Cardiac fibroblast (primary cell): ENCODE data around the gene ASMT.

ENCODE experiments used
- DNase-seq, 2 donors: peaks; one replicate each; pipeline versions ENCODE4 v3.0.0 to v3.0.0-alpha.2; 2010; ENCODE audit warnings: low read depth in 2 of 2
- H3K4me3 ChIP-seq, 2 donors: replicated peaks in 1 of 2; 1 replicate in 1 of 2; 2 replicates in 1 of 2; pipeline ENCODE4 v1.5.1; 2011; ENCODE audit warnings: low read depth in 2 of 2, low read length in 2 of 2, mild to moderate bottlenecking in 2 of 2, moderate library complexity in 1 of 2
- TF ChIP-seq, protein P1 (sequence below): IDR thresholded peaks from one replicate; pipeline ENCODE4 v1.5.1; 2011; ENCODE audit warnings: low read depth, mild to moderate bottlenecking, low read length, inconsistent platforms

ASMT gene

GRCh38 chrX:1602299-1602698 lies 12.6 kb upstream of the ASMT start:
- no peak for DNase-seq
- TF ChIP-seq, protein P1, sequence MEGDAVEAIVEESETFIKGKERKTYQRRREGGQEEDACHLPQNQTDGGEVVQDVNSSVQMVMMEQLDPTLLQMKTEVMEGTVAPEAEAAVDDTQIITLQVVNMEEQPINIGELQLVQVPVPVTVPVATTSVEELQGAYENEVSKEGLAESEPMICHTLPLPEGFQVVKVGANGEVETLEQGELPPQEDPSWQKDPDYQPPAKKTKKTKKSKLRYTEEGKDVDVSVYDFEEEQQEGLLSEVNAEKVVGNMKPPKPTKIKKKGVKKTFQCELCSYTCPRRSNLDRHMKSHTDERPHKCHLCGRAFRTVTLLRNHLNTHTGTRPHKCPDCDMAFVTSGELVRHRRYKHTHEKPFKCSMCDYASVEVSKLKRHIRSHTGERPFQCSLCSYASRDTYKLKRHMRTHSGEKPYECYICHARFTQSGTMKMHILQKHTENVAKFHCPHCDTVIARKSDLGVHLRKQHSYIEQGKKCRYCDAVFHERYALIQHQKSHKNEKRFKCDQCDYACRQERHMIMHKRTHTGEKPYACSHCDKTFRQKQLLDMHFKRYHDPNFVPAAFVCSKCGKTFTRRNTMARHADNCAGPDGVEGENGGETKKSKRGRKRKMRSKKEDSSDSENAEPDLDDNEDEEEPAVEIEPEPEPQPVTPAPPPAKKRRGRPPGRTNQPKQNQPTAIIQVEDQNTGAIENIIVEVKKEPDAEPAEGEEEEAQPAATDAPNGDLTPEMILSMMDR = no peak
- no peak overlapping the region for H3K4me3 ChIP-seq

DNA sequence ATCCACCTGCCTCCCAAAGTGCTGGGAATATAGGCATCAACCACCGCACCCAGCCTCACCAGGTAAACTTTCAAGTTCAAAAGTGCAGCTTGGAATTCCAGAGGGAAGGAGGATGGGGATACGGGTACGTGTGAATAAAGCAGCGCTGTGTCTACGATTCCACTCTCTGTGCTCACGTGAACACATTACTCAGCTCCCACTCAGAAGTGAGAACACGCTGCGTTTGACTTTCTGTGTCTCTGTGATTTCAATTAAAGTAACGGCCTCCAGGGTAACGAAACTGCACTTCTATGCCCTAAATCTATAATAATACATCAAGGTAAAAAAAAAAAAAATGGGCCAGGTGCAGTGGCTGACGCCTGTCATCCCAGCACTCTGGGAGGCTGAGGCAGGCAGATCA lies 8.4 kb upstream of the ASMT start:
- no peak overlapping the region for H3K4me3 ChIP-seq
- TF ChIP-seq, protein P1 = no peak
- no peak for DNase-seq

- H3K4me3 ChIP-seq = no peak overlapping the region
- no peak for DNase-seq
- TF ChIP-seq, protein P1 = no peak
These were observed 5.5 kb upstream of the ASMT start for GRCh38 chrX:1609311-1609710.

GRCh38 chrX:1609762-1610161 lies 5.1 kb upstream of the ASMT start:
- DNase-seq = no peak
- H3K4me3 ChIP-seq = no peak overlapping the region
- TF ChIP-seq, protein P1 = no peak

DNA sequence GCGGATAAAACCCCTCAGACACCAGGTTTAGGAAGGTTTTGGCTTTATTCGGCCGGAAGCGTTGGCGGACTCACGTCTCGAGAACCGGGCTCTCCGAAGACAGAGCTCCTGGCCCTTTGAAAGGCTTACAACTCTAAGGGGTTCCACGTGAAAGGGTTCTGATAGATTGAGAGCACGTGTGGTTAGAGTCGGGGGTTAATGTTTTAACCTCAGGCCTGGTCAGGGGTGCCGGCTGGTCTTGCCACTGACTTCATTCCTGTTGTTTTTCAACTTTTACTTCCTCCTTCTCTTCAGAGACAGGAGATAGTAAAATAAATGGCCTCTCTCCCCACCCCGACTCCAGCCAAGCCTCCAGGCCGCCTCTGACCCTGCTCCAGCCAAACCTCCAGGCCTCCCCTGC lies 4.7 kb upstream of the ASMT start:
- DNase-seq = no peak
- no peak overlapping the region for H3K4me3 ChIP-seq
- TF ChIP-seq, protein P1 = no peak

- H3K4me3 ChIP-seq = no peak overlapping the region
- DNase-seq = no peak
- TF ChIP-seq, protein P1 = no peak
These were observed 4.1 kb upstream of the ASMT start for GRCh38 chrX:1610736-1611135.

GRCh38 chrX:1612641-1613286 lies 2.1 kb upstream of the ASMT start:
- TF ChIP-seq, protein P1 = no peak
- H3K4me3 ChIP-seq = no peak overlapping the region
- DNase-seq = no peak
